Measurements from ENCODE around the gene SCLY. TPM values are rescaled to one million over a fixed set of nuclear protein-coding genes. Genes with fewer than 3 reads are reported as not detected.
"Not testable (repeated sequence)": the region's sequence is repeated elsewhere in the genome, so short reads cannot be mapped to it uniquely, and the experiment has no call there.

The SCLY gene
- total RNA-seq, 1 donor from 2014 or later, result 29.1 TPM

DNA sequence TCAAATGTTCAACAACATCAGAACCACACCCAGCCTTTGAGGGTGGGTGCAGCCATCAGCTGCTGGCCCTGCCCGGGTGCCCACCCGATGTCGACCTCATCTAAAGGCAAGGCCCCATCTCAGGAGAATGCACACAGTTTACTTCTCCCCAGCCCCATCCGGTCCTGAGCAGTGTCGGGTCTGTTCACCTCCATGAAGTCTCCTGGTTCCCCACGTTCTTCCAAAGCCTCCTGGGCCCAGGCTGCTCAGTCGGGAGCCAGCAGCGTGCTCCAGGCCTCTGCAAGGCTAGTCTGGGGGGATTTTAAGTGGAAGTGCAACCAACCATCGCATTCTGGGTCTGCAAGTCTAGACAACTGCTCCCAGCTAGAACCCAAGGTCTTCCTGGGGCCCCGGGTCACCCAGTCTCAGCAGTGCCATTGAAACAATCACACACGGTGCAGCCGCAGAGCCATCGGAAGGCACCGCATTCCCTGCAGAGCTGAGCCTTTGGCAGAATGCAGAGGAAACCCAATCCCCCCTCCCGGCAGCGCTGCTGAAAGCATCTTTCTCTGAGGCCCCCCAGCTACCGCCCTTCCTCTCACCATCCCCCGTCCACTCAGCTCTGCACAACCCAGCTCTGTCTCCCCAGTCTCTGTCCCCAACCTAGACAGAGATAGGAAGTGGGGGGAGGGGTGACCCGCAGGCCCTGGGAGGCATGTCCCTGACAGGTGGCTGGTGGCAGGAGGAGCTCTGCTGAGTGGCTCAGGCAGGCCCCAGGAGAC is 47.8 kb downstream of the SCLY start:
- no peak for DNase-seq (ENCODE audit: low spot score)

DNA sequence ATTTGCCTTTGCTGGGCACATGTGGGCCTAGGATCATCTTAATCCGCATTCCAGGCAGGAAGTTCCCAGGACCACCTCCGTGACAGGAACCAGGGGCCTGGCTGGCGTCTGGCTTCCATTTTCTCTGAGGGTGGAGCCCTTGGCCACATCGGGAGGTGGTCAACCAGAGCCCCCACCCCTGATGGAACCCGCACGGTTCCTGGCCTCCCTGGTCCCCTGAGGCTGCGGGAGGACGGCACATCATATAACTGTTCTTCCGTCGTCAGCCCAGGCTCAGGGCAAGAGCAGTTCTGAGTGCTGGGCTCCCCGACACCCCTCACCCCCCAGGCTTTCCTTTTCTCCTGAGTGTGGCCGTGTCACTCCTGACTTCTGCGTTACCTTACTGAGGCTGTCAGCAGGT is 52.8 kb downstream of the SCLY start:
- DNase-seq (ENCODE audit: low spot score), result no peak

DNA sequence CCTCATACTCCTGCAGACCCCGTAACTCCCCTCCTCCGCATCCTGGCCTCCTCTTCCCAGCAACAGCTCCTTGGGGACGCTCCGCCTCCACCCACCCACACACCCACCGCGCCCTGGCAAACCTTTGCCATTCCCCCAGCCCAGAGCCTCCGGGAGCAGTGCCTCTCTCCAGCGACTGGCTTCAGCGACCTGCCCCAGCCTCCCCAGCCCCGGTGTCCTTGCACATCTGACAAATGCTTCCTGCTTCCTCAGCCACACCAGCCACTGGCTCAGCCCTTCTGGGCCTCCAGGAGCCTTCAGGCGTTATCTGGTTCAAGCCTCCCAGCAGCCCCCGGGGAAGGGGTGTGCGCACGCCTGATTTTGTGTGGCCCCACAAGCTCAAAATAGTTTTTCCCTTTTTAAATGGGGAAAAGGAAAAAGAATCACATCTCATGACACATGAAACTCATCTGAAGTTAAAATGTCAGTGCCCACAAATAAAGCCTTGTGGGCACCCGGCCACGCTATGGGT is 53.6 kb downstream of the SCLY start:
- DNase-seq (ENCODE audit: low spot score), result no peak

DNA sequence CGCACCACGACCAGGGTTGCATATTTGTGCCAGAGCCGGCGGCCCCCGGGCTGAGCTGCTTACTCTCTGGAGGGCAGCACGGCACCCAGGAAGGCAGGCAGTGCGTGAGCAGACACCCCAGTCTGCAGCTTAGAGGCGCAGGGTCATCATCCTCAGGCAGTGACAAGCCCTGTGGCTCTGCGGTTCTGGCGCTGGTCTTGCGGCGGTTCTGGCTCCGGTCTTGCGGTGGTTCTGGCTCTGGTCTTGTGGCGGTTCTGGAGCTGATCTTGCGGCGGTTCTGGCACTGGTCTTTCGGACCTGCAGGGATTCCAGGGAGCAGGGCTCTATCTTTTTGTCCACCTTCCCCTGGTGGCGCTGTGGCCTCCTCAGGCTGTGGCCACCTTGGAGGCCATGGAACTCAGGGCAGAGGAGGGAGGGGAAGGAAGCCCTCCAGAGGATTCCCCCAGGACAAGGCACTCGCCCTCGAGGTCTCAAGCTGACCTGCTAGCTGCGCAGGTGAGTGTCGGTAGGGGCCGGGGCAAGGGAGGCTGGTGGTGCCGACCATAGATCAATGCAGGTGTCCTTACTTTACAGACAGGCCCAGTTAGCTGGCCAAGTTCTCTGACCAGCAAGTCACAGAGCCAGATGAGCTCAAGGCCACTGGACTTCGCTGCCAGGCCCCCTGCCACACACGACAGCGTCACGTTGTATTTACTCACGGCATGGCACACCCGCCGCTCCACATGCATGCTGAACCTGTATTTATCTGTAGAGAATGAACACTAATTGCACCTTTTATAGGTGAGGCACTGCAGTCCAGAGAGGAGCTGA is 54.3 kb downstream of the SCLY start:
- DNase-seq (ENCODE audit: low spot score), result no peak

DNA sequence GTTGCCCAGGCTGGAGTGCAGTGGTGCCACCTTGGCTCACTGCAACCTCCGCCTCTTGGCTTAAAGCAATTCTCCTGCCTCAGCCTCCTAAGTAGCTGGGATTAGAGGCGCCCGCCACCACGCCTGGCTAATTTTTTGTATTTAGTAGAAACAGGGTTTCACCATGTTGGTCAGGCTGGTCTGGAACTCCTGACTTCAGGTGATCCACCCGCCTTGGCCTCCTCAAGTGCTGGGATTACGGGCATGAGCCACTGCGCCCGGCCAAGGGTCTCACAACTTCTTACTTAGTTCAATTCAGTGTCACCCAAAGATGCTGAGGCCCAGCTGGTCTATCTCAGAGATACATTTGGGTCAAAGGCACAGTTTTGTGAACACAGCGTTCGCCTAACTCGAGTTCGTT is 54.9 kb downstream of the SCLY start:
- not testable (repeated sequence) for DNase-seq (ENCODE audit: low spot score)

DNA sequence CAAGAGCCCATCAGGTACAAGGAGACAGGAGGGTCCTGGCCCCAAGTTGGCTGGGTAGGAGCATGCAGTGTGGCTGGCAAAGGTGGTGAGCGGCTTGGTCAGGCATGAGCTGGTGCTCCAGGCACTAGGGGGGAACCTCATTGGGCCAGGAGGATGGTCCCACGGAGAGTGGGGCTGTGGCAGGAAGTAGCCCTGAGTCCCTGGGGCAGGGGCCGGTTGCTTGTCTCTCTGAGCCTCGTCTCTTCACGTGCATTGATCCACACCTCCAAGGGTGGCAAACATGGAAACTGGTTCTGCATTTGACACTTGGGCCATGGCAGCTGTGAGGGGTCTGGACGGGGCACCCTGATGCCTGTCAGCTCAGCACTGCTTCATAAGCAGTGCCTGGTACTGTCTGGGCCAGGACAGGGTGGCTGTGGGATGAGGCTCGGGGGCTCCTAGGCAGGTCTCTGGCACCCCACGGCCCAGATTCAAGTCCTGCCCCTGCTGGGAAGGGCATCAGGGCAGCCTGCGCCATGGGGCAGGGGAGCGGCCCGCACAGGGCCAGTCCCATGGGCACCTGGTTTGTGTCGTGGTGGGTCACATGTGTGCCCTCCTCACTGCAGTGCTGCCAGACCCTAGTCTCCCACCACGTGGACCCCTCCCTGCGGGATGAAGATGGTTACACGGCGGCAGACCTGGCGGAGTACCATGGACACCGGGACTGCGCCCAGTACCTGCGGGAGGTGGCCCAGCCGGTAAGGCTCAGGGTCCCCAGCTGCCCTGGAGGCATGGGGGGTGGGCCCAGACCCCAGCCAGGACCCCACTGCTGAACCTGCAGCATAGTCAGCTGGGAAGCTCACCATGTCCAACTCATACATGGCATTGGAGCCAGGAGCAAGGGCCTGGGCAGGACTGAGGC is 55.7 kb downstream of the SCLY start:
- DNase-seq (ENCODE audit: low spot score), result no peak

DNA sequence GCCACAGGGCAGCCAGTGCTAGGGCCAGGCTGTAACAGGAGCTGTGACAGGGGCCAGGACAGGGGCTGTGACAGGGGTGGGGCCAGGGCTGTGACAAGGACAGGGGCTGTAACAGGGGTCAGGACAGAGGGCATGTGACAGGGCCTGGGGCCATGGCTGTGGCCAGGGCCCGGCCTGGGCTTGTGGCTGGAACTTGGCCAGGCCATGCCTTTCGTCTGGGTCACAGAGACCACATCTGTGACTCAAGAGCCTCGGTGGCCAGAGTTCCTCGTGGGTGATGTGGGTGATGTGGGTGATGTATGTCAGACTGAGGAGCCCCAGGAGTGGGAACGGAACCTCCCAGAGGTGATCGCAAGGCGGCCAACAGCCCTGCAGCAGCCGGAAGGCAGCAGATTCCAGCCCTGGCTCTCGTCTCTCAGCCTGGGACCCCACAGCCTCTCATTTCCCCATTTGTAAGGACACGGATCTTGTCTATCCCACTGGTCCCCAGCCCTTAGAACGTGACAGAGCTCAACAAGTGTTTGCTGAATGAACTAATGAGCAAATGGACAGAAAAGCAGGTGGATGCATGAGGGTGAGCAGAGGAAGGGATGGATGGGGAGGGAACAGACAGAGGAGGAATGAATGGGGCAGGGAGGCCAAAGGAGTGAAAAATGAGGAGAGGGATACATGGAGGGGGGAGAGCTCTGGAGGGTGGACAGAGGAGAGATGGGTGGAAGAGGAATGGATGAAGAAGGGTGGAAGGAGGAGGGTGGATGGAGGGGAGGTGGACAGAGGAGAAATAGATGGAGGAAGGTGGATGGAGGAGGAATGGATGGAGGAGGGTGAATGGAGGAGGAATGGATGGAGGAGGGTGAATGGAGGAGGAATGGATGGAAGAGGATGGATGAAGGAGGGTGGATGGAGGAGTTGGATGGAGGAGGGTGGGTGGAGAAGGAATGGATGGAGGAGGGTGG is 56.7 kb downstream of the SCLY start:
- DNase-seq (ENCODE audit: low spot score), result no peak

DNA sequence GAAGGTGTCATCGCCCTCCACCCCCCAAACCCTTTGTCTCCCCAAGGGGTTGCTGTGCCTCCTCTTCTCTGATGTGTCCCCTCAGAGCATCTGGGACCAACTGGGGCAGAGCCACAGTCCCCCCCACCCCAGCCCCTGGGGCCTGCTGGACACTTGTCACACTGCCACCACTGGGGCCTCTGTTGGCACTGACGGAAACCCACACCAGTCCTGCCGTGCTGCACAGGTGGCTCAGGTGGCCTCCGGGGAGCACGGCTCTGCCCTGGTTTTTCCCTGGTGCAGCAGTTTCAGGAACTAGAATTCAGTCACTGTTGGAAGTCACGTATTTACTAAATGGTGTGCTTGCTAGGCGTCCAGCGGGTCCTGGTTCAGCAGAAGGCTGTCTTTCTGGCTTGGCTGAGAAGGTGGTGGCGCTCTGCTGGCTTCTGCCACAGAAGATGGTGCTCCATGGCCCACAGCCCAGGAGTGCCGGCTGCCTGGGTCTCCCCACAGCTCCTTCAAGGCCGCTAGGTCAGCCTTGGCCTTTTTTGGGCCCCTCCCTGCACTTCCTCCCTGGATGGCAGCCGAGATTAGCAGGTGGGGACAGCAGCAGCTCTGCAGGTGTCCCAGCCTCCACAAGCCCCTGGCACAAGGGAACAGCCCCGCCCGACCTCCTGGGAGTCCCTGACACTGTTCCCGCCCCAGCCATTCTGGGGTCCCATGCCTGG is 59.1 kb downstream of the SCLY start:
- DNase-seq (ENCODE audit: low spot score), result no peak

DNA sequence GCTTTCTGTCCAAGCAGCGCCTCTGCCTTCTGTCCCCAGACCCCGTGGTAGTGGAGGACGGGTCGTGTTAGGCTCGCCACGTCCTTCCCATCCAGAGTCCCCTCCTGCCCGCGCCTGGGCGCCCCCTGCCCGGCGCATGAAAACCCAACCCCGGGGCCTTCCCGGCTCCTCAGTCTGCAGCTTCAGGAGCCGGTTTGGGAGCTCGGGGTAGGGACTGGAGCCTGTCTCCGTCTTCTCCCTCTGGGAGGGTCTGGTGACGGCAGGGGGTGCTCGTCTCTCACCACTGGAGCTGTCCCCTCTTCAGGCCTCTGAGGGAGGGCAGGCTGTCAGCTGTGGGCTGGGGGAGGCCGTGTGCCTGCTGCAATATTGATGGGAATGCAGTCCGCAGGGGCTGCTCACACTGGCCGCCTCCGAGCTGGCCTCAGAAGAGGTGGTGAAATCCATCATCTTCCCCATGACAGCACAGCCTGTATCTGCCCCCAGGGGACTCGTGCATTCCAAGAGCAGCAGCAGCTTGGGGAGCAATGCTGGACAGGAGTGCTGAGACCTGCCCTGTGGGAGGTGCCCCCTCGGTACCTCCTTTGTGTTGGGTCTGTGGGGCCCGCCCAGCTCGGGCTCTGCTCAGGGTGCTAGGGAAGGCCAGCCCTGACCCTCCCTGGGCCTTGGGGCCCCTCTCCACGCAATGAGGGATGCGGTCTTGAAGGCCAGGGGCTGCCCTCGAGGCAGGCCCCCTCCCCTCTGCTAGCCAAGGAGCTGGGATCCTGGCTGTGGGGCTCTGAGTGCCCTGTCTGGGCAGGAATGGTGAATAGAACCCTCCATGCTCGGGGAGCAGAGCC is 59.9 kb downstream of the SCLY start:
- DNase-seq (ENCODE audit: low spot score), result no peak

DNA sequence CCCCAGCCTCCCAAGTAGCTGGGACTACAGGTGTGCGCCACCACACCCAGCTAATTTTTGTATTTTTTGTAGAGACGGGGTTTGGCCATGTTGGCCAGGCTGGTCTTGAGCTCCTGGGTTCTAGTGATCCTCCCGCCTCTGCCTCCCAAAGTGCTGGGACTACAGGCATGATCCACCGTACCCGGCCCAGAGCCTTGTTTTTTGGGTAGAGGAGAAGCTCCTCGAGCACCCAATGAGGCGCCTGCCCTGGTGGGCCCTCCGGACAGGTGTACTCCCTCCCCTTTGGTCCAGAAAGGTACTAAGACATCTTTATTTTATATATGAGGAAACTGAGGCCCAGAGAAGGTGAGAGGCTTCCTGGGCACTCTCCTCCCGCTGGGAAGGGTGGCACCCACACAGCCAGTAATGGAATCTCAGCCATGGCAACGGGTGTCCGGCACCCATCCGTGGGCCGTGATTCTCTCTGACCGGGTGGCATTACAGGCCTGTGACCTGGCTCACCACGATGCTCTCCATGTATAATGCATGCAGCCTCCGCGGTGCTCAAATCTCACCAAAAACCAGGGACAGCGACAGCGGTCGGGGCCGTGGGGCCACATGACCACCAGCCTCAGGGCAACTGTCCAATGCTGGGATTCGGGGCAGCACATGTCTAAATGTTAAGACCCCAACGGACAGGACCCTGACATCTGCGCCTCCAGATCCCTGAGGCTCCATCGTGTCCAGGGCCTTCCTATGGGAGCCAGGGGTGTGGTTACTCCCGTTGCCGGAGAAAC is 60.9 kb downstream of the SCLY start:
- no peak for DNase-seq (ENCODE audit: low spot score)

DNA sequence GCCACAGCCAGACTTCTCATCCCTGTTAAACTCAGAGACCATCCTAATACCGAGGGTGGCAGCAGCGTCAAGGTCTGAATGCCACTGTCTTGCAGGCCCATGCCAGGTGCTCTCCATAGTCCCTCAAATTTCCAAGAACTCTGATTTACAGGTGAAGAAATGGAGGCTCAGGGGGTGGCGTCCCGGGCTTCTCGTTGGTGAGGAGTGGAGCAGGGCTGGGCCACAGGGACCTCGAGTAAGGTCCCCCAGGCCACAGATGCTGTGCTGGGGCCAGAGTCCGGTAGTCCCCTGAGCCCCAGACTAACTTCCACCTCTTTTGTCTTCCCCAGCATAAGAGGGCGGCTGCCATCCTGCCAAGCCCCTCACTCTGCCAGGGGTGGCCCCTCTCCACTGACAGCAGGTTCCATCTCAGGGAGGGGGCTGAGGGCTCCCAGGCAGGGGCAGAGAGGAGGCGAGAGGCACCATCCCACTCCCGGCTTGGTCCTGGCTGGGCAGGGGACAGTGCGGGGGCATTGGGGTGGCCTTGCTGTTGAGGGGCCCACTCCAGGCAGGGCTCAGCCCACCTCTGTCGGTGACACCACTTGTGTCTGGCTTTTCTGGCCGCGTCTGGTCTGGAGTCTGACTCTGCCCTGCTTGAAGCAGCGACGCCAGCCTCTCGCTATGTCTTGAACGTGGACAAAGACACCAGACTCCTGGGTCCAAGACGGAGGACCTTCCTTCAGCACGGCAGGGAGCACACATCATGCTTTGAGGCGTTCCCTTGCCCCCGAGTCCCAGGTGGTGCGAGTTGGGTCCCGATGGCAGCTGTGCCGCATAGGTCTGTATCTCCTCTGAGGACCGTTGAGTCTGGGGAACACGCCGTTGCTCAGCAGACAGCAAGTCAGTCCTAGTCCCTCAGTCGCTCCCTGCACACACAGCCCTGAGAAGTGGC is 61.8 kb downstream of the SCLY start:
- no peak for DNase-seq (ENCODE audit: low spot score)

DNA sequence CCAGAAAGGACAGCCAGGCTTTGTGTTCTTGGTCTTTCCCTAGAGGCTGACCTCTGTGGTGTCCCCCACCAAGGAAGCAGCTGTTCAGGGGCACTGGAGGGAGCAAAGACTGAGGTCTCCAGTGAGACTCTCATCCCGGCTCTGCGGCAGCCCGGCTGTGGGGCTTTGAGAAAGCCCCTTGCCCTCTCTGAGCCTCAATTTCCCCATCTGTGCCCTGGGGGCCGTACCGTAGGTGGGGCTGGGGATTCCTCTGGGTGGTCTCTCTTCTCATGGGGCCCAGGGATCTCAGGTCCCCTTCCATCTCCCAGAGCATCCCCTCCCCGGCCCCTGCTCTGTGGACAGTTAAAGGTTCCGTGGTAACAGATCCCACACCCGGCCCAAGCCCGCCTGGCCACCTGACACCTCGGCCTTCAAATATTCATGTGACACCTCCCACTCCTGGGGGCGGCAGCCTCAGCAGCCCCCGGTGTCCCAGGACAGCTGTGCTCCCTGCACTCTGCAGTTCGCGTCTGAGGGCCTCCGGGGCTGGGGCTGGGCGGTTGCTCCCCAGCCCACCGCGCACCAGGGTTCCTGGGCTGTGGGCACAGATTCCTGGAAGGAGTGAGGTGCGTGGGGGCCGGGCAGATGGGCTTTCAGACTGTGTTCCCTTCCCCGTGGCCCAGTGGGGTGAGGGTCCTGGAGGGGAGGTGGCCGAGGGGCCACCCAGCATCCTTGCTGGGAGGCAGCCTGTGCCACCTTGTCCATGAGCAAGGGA is 62.6 kb downstream of the SCLY start:
- DNase-seq (ENCODE audit: low spot score), result no peak

DNA sequence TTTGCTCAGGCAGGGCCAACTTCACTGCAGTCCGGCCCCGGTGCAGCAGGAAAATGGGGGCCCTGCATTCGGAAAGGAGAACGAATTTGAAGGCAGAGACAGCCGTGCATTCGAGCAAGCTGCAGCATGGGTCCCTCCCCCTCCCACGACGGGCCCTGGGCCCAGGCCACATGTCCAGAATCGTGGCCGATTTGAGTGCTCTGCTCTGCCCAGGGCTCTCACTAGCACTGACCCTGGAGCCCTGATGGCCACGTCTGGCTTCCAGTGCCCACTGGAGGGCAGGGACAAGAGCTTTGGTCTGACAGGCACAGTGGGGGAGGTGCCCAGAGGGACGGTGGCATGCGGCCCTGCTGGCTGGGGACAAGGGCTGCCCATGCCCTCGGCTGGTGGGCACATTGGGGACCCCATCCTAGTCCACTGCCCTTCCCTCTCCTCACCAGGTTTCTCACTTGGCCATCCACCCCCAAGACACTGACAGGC is 63.2 kb downstream of the SCLY start:
- no peak for DNase-seq (ENCODE audit: low spot score)

DNA sequence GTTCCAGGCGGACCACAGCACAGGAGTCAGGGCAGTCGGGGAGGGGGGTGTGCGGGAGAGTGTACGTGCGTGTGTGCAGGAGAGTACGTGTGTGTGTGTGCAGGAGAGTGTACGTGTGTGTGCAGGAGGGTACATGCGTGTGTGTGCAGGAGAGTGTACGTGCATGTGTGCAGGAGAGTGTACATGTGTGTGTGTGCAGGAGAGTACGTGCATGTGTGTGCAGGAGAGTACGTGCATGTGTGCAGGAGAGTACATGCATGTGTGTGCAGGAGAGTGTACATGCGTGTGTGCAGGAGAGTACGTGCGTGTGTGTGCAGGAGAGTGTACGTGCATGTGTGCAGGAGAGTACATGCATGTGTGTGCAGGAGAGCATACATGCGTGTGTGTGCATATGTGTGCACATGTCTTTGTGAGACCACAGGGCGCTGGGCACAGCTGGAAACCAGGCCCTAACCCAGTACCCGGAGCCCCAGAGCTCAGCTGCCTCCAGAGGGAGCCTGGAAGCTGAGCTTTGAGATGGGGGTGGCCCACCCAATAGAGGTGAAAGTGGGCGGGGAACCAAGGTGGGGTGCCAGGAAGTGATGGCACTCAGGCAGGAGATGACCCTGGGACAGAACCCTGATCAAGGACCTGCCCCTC is 63.8 kb downstream of the SCLY start:
- no peak for DNase-seq (ENCODE audit: low spot score)

DNA sequence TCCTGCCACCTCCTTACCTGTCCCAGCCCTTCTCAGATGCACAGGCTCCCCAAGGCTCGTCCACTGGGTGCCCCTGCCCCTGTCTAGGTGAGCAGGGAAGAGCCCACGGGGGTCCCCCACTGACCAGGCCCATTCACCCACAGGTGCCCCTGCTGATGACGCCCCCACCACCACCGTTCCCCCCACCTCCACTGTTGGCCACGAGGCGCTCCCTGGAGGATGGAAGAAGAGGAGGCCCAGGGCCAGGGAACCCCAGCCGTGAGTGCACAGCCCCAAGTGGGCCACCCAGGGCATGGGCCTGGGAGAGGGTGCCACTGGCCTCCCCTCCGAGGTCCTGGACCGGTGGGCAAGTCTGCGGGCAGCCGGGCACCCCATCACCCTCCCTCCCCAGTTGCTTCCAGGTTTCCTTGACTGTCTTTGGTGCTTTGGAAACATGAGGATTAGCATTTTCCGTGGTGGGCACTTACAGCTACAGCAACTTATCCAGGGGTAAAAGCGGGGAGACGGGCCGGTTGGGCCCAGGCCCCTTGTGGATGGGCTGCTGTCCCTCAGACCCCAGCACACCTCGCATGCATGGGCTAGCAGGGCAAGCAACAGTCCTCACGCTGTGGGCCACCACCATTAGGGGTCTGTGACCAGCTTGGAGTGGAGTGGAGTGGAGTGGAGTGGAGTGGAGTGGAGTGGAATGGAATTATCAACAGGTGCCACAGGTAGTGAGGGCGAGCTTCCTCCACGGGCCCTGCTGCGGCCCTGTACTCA is 64.5 kb downstream of the SCLY start:
- no peak for DNase-seq (ENCODE audit: low spot score)

Data from mucosa of gallbladder (tissue), 1 donor.